Stomach (tissue), 9 donors: ENCODE results near the gene TBCD. TPM values are rescaled to one million over a fixed set of nuclear protein-coding genes. Genes with fewer than 3 reads are reported as not detected.

ENCODE experiments used
- DNase-seq, 2 donors: peaks; one replicate each; pipeline versions ENCODE4 v3.0.0 to v3.0.0-alpha.2; 2013 to 2019
- H3K27ac ChIP-seq, 5 donors: fragments of 200-600 bp in 4 of 5; sonication (generic) in 4 of 5; one replicate each; pipeline ENCODE4 v1.5.1; 2013 to 2019; ENCODE audit warnings: mild to moderate bottlenecking in 1 of 5, moderate library complexity in 1 of 5
- H3K27me3 ChIP-seq, 3 donors: fragments of 200-600 bp; sonication (generic); one replicate each; pipeline ENCODE4 v1.5.1; 2017 to 2019; ENCODE audit warnings: mixed run types in 1 of 3
- H3K36me3 ChIP-seq, 4 donors: fragments of 200-600 bp; sonication (generic); 1 replicate in 3 of 4; 2 replicates in 1 of 4; pipeline ENCODE4 v1.5.1; 2016 to 2019
- H3K4me1 ChIP-seq, 4 donors: fragments of 200-600 bp; sonication (generic); one replicate each; pipeline ENCODE4 v1.5.1; 2016 to 2019
- H3K4me3 ChIP-seq, 4 donors: fragments of 200-600 bp; sonication (generic) in 3 of 4; one replicate each; pipeline ENCODE4 v1.5.1; 2016 to 2019; ENCODE audit warnings: mild to moderate bottlenecking in 1 of 4
- H3K9me3 ChIP-seq, 4 donors: fragments of 200-600 bp; sonication (generic); one replicate each; pipeline ENCODE4 v1.5.1; 2016 to 2019
- EP300 ChIP-seq: sonication (generic); formaldehyde crosslinking; IDR thresholded peaks from one replicate; pipeline ENCODE4 v1.6.1; 2017; ENCODE audit warnings: antibody characterized with exemption
- POLR2A ChIP-seq, 4 donors: fragments of 450-650 bp; IDR thresholded peaks; one replicate each; pipeline ENCODE4 v1.6.1; 2016; ENCODE audit warnings: antibody characterized with exemption in 4 of 4, control low read depth in 2 of 4, mild to moderate bottlenecking in 1 of 4, moderate library complexity in 1 of 4
- POLR2AphosphoS5 ChIP-seq, 3 donors: sonication (generic); formaldehyde crosslinking; IDR thresholded peaks; one replicate each; pipeline ENCODE4 v1.6.1; 2016; ENCODE audit warnings: antibody characterized with exemption in 3 of 3
- WGBS, 5 donors: extraction: QIAGEN DNeasy Blood & Tissue Kit in 3 of 5; methylation state at CpG; one replicate each; pipeline versions ENCODE4 v1.1.5 to v1.1.7; 2013 to 2018; 5-methylcytosine and 5-hydroxymethylcytosine counted together
- intact Hi-C: fragments of 100-400 bp; cut with DNase I; formaldehyde crosslinking; loops from one replicate; pipeline ENCODE4 v1.15.1; 2023; ENCODE audit warnings: low total_unique reads
- polyA plus RNA-seq, 3 donors: library from polyadenylated mRNA; stranded (reverse); fragments of 200-250 nt; gene quantifications; one replicate each; pipeline ENCODE4 v1.2.3, GENCODE V29; 2013
- total RNA-seq, 5 donors: library from RNA; depleted of rRNA; stranded (reverse); fragments of >200 nt; gene quantifications; one replicate each; pipeline versions ENCODE4 v1.1.0 to v1.2.3, GENCODE V29; 2014 to 2016
- TF ChIP-seq, protein P1 (sequence below), 7 experiments: fragments of 450-650 bp in 4 of 7; fragments of 200-600 bp in 3 of 7; sonication (generic) in 3 of 7; IDR thresholded peaks; one replicate each; pipeline ENCODE4 v1.5.1; 2016 to 2019; ENCODE audit warnings: antibody characterized with exemption in 7 of 7, control low read depth in 2 of 7, mild to moderate bottlenecking in 1 of 7
- donor health status: healthy with polysubstance abuse.
- donor health status: Bipolar disorder and iron deficiency.
- donor health status: healthy.

The TBCD gene
- total and polyA plus RNA-seq, 8 donors, result 51.2 to 155 (median 101) TPM

DNA sequence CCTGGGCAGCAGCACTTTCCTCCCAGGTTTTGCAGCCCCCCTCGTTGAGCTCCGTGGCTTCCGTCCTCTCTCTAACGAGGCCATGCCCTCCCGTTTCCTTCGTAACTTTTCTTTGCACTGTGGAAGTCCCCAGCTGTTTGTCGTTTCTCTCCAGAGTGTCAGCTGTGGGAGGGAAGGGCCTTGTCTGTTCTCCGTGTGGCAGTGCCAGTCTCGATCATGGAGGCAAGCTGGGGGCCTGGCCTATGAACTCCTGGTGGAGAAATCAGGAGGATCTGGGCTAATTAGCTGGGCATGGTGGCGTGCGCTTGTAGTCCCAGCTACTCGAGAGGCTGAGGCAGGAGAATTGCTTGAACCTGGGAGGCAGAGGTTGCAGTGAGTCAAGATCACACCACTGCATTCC, 28.3 kb downstream of the TBCD start:
- Histone ChIP-seq H3K27ac (no peak overlapping the region), H3K4me1 (peaks cover 0 to 19% (median 4%) of the 10 kb centered on the region in 4 donors), H3K36me3 (peaks cover 13 to 40% (median 39%) of the 10 kb centered on the region in 4 donors), H3K9me3 (no peaks in the 10 kb centered on the region), H3K4me3 (no peak overlapping the region), H3K27me3 (no peaks in the 10 kb centered on the region)
- 80 to 85% (median 82%) methylated on average over 12 of the region's 12 CpGs for WGBS, 5 donors
- no peak for DNase-seq
- intact Hi-C loops, result loop anchor here (5.0 kb wide), 1 partner anchor 132 kb away; no protein-coding TSS in a partner anchor
- TF ChIP-seq, protein P1, sequence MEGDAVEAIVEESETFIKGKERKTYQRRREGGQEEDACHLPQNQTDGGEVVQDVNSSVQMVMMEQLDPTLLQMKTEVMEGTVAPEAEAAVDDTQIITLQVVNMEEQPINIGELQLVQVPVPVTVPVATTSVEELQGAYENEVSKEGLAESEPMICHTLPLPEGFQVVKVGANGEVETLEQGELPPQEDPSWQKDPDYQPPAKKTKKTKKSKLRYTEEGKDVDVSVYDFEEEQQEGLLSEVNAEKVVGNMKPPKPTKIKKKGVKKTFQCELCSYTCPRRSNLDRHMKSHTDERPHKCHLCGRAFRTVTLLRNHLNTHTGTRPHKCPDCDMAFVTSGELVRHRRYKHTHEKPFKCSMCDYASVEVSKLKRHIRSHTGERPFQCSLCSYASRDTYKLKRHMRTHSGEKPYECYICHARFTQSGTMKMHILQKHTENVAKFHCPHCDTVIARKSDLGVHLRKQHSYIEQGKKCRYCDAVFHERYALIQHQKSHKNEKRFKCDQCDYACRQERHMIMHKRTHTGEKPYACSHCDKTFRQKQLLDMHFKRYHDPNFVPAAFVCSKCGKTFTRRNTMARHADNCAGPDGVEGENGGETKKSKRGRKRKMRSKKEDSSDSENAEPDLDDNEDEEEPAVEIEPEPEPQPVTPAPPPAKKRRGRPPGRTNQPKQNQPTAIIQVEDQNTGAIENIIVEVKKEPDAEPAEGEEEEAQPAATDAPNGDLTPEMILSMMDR (IDR thresholded peaks at IDR 0.05), result no peak
- TF ChIP-seq POLR2A (IDR thresholded peaks at IDR 0.05) (no peak), EP300 (no peak), POLR2AphosphoS5 (IDR thresholded peaks at IDR 0.05) (no peak)

DNA sequence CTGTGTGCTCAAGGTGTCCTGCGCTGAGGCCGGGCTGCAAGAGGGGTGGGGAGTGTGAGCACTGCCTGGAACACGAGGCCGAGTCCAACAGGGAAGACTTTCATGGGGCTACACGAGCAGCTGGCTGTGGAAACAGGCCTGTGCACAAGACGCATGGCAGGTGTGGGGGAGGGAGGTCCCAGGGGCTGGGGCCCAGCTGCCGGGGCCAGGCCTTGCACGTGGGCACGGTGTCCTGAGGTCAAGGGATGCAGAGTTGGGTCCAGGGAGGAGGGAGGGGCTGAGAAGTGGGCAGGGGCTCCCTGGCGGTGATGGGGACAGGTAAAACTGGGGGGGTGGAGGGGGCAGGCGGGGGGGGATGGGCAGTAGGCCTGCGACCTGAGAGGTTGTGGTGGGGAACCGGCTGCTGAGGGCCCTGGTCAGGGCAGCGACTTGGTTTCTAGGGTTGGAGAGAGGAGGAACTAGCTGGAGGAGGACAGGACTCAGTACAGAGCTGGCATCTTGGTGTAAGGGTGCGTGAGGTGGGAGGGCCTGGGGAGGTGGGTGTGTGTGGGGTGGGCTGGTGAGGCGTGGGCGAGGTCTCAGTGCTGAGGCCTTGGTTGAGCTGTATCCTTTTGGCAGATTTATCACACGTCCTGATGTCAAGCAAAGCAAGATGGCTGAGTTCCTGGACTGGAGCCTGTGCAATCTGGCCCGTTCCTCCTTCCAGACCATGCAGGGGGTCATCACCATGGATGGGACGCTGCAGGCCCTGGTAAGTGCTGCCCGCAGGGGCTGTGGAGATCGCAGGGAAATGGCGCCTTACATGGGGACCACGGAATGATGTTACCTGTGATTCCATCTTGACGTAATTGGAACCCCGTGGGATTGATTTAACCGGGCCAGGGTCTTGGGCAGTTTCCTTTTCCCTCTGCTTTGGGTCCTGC, 29.4 kb downstream of the TBCD start:
- no peak for DNase-seq
- Histone ChIP-seq H3K27me3 (no peaks in the 10 kb centered on the region), H3K27ac (no peak overlapping the region), H3K4me3 (no peak overlapping the region), H3K9me3 (no peaks in the 10 kb centered on the region), H3K36me3 (peaks cover 13 to 39% (median 37%) of the 10 kb centered on the region in 4 donors), H3K4me1 (peaks cover 0 to 15% (median 2%) of the 10 kb centered on the region in 4 donors)
- TF ChIP-seq, protein P1 (IDR thresholded peaks at IDR 0.05), result no peak
- TF ChIP-seq POLR2A (IDR thresholded peaks at IDR 0.05) (no peak), EP300 (no peak), POLR2AphosphoS5 (IDR thresholded peaks at IDR 0.05) (no peak)
- 77 to 83% (median 80%) methylated on average over 26 to 27 of the region's 27 CpGs for WGBS, 5 donors
- intact Hi-C loops, result loop anchor here (5.0 kb wide), 1 partner anchor 131 kb away; no protein-coding TSS in a partner anchor

DNA sequence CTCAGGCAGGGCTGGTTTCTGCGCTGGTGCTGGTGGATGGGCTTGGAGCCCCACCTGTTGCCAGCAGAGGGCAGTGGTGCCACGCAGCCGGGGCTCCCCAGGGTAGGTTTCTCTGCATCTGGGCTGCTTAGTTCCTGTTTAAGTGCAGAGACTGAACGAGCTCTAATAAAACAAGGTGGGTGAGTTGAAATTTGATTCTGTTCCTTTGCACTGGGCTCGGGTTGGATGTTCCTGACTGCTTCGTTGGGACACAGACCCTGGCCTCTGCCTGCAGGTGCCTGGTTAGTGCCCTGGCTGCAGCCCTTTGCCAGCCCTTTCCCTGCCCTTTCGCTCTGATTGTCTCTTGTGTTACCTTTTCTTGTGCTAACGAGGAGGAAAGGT, 30.0 kb downstream of the TBCD start:
- Histone ChIP-seq H3K27me3 (no peaks in the 10 kb centered on the region), H3K4me3 (no peak overlapping the region), H3K4me1 (peaks cover 0 to 15% (median 2%) of the 10 kb centered on the region in 4 donors), H3K9me3 (no peaks in the 10 kb centered on the region), H3K27ac (peak overlapping the region in 3 of 5 donors; percentile 37 to 46 (median 41)), H3K36me3 (peaks cover 13 to 33% (median 32%) of the 10 kb centered on the region in 4 donors)
- 14 to 22% (median 19%) methylated on average over 7 to 8 of the region's 8 CpGs for WGBS, 5 donors
- intact Hi-C loops, result loop anchor here (5.0 kb wide), 1 partner anchor 130 kb away; no protein-coding TSS in a partner anchor
- DNase-seq, result peak; percentile 89 to 94
- TF ChIP-seq, protein P1 (IDR thresholded peaks at IDR 0.05), result peak in 5 of 7 experiments; percentile 83 to 96 (median 93)
- TF ChIP-seq EP300 (no peak), POLR2AphosphoS5 (IDR thresholded peaks at IDR 0.05) (peak in 1 of 3 donors; percentile 50), POLR2A (IDR thresholded peaks at IDR 0.05) (no peak)

DNA sequence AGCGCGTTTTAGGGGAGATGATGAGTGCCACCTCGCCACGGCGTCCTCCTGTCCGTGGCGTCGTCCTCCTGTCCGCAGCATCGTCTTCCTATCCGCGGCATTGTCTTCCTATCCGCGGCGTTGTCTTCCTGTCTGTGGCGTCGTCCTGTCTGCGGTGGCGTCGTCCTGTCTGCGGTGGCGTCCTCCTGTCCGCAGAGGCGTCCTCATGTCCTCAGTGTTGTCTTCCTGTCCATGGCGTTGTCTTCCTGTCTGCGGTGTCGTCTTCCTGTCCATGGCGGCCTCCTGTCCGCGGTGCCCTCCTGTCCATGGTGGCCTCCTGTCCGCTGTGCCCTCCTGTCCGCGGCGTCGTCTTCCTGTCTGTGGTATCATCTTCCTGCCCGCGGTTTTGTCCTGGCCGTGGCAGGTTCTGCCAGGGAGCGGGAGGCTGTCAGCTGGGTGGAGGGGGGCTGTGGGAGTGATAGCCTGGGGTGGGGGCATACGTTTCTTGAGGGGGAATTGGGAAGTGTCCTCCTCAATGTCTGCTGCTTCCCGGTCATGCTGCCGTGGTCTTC, 30.9 kb downstream of the TBCD start:
- TF ChIP-seq POLR2AphosphoS5 (IDR thresholded peaks at IDR 0.05), result no peak
- Histone ChIP-seq H3K4me1 (peaks cover 0 to 15% (median 2%) of the 10 kb centered on the region in 4 donors), H3K27ac (peak overlapping the region in 3 of 5 donors; percentile 37 to 46 (median 41)), H3K4me3 (no peak overlapping the region), H3K36me3 (peaks cover 13 to 33% (median 32%) of the 10 kb centered on the region in 4 donors), H3K9me3 (no peaks in the 10 kb centered on the region), H3K27me3 (no peaks in the 10 kb centered on the region)
- WGBS, 5 donors, result 74 to 89% (median 87%) methylated on average over 40 to 42 of the region's 42 CpGs
- DNase-seq, result no peak
- intact Hi-C loops, result loop anchor here (5.0 kb wide), 1 partner anchor 130 kb away; no protein-coding TSS in a partner anchor
